ENCODE measurements around the gene LGI1.

- TF ChIP-seq CTCF (IDR thresholded peaks at IDR 0.05; ENCODE audit: low read length): no peak
- no peak for TF ChIP-seq EZH2 (IDR thresholded peaks at IDR 0.05; ENCODE audit: borderline replicate concordance, low read length)
Observed at GRCh38 chr10:93777092-93777491, 19.4 kb downstream of the LGI1 start.
